ENCODE data around the gene SPTB.

Gene SPTB

DNA sequence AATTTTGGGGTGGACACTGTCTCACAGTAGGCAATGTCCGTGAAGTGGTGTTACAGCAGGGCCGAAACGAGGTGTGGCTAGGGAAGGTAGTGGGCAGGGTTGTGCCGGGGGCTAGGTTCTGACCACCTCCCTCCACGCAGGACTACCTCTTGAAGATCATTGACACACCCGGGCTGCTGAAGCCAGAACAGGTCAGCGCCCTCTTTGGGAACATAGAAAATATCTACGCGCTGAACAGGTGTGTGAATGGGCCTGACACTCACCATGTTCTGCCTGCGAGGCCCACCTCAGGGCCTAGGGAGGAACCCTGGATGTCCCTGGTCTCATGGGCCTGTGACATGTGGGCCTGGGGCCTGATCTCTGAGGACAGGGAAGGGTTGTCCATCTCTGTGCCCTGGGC lies 150.9 kb downstream of the SPTB start:
- no peak for DNase-seq (ENCODE audit: low spot score)

DNA sequence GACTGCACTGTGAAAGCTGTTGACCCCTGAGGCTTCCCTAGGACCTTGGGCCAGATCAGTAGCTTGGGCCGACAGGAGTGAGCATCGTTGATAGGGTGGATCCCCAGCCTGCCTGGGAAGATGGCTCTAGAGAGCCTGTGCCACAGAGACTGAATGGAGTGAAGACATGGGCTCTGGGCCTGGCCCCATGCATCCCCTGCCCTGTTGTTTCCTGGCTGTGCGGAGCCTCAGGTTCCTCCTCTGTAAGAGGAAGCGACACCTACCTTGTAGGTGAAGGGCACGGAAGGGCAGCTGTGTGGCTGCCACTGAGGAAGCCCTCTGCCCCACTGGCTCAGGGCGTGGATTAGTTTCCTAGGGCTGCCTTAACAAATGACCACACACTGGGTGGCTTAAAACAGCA lies 151.6 kb downstream of the SPTB start:
- DNase-seq (ENCODE audit: low spot score): no peak

DNA sequence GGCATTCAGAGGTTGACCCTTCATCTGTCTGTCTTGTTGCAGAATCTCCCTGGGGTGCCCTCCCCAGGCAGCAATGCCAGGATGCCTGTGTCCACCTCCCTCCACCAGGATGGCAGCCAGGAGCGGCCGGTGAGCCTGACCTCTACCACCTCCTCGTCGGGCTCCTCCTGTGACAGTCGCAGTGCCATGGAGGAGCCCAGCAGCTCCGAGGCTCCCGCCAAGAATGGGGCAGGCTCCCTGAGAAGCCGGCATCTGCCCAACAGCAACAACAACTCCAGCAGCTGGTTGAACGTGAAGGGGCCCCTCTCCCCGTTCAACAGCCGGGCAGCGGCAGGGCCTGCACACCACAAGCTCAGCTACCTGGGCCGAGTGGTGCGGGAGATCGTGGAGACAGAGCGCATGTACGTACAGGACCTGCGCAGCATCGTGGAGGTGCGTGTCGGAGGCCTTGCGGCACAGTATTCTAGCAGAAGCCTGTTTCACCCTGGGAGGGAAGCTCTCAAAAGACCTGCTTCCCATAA lies 152.1 kb downstream of the SPTB start:
- DNase-seq (ENCODE audit: low spot score): no peak

DNA sequence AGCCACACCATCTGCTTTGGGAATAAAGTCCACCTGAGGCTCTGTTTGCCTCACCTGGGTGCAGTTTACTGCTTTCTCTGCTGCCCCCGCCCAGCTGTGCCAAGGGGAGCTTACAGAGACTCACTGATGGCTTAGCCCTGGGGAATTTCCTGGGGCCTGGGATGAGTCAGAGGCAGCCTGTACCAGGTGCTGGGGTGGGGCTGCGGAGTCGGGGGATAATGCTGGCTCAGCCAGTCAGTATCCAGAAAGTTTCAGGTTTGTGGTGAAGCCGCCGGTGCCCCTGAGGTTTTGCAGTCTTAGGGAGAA lies 153.2 kb downstream of the SPTB start:
- DNase-seq (ENCODE audit: low spot score): no peak

DNA sequence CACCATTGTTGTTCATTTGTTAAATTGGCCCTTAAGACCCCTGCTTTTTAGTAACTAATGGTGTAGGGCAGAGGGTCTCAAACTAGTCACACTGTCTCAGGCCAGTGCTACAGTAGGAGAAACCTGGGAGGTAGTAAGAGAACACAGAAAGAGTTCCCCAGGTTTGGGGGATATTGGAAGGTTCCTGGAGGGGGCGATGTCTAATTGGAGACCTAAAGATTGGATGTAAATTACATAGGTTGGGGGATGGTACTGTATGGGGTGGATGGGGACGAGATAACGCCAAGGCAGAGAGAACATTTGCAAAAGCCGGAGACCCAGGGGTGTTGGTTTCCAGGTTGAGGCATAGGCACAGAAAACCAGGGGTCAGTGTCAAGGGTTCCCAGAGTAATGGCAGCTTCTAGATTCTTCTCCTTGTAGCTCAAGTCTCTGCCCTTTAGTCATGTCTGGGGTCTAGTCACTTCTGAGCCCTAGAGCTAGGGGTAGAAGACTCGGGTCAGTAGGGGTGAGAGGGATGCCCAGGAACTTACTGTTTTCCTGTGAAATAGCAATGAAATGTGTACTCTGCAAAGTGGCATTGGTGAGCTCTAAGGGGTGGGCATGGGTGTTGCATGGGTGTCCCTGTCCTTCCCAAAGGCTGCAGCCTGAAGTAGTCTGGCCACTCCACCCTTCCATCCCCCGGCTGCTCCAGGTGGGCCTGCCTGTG lies 153.7 kb downstream of the SPTB start:
- no peak for DNase-seq (ENCODE audit: low spot score)

DNA sequence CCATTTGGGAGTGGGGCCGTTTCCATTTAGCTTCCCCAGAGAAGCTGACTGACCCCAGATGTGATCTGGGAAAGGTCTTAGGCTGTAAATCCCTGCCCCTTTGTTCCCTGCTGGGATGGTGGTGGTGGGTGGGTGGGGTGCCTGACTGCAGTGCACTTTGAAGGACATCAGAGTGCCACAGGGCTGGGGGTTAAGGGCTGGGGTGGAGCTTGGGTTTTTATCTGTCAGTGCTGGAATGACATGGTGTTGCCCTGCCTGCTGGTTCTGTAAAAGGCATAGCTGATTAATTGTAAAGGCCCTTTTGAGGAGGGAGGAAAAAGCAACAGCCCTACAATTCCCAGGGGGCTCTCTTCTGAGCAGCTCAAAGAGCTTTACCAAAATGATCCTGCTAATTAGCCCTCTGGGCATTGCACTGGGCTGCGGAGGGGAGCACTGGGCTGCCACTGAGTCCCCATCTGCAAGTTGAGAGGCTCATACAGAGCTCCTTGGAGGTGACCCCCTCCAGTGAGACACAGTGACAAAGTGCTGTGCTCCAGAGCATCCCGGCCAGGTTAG lies 154.4 kb downstream of the SPTB start:
- DNase-seq (ENCODE audit: low spot score): no peak

DNA sequence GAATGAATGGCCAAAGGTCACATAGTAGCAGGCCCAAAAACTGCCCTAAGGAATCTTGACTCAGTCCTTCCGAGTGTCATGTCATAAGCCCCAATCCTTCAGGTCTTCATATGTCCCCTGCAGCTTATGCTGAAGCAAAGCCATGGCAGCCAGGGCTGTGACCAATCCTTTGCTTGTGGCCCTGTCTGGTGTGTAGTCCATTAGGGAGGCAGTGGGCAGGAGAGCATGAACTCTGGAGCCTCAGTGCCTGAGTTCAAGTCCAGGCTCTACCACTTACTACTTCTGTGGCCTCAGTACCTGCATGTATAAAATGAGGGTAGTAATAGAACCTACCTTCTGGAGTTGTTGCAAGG lies 155.2 kb downstream of the SPTB start:
- no peak for DNase-seq (ENCODE audit: low spot score)

DNA sequence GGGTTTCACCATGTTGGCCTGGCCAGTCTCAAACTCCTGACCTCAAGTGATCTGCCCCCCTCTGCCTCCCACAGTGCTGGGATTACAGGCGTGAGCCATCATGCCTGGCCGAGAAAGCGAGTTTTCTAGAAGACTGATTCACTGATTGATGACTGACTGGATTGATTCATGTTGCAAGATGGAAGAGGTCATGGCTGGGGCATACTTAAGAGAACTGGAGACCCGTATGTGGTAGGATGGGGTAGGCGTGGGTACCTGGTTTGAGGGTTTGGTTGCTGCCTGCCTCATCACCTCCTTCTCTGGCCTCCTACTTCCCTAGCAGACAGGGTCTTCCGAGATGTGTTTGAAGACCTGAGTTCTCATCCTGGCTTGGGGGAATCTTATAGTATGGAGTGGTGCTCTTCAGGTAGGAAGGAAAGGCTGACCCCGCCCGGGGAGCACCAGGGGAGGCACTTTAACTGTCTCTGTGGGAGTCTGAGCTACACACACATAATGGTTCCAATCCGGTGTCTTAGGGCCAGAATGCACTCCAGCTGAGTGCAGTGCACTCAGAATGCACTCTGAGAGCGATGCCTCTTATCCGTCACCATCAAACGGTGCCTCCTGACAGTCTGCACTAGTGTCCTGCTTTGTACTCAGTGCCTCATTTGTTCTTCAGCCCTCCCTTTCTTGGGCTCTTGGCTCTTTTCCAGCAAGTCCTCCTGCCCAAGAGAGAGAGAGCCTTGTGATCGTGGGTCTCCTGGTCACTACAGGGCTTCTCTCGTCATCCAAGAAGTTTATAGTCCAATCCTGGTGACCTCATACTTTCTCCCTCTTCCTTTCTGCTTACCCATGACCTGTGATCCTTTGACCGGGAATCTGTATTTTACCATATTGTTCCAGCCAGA lies 155.8 kb downstream of the SPTB start:
- DNase-seq (ENCODE audit: low spot score): no peak

DNA sequence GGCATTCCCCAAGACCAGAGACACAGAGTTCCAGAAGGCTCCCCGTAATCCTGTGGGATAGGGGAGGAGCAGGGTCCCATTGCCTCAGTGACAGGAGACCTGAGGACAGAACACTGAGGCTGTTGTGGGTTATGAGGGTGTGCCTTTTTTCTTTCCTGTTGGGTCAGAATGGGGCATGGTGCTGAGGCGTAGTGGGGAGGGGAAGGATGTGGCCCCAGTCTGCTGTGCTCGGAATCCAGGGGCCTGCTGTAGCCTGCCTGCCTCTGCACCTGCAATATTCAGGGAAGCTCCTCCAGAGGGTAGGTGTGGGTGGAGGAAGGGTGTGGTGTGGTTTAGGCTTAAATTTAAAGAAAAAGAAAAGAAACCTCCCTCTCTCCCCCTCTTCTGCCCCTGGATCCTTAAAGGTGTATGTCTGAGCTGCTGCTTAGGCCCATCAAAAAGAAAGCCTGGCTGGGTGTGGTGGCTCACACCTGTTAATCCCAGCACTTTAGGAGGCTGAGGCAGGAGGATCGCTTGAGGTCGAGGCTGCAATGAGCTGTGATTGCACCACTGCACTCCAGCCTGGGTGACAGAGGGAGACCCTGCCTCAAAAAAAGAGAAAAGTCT lies 156.8 kb downstream of the SPTB start:
- no peak for DNase-seq (ENCODE audit: low spot score)

DNA sequence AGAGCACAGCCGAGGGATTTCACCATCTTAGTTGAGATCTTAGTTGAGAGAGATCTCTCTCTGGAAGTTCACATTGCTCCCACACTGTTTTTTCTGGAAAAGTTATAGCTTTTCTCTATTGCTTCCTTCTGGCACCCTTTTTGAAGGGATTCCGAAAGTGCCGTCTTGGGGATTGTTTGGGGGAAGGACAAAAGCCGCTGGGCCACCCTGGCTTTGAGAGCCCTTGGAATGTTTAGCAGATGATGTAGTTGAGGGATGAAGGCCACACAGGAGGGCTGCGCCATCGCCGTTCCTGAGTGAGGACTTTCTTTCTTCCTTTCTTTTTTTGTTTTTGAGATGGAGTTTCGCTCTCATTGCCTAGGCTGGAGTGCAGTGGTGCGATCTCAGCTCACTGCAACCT lies 157.8 kb downstream of the SPTB start:
- DNase-seq (ENCODE audit: low spot score): no peak

DNA sequence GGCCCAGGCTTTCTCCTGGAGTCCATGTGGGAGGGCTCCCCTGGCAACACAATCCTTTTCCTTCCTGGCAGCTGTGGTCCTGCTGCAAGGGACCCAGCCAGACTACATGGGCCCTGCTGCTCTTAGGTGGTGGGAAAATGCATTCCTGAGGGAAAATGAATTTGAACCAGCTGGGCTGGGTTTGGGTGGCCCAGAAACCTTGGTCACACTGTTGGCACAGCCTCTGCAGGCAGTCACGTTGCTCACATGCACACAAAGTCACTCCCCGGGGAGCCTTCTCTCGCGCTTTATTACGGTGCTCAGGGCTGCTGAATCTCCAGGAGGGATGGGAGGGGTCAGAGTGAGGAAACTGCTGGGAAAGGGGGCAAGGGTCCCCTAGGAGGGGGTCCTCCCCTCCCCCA lies 158.3 kb downstream of the SPTB start:
- DNase-seq (ENCODE audit: low spot score): no peak

DNA sequence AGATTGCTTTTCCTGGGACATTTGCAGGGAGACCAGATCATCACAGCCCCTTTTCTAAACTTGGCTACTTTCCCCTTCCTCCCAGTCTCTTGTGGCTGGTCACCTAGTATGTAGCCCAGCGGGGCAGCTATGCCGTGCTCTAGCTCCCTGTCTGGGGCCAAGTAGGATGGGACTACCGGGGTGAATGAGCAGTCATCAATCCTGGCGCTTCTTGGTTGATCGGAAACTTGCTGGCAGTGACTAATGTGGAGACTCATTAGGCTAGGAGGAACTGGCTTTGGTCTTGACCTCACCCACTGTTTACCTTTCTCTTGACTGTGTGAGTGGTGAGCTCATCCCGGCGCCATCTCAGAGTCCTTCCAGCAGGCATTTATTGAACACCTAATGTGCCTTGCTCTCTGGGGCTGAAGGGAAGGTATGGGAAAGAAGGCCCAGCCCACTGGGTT lies 159.6 kb downstream of the SPTB start:
- DNase-seq (ENCODE audit: low spot score): no peak

DNA sequence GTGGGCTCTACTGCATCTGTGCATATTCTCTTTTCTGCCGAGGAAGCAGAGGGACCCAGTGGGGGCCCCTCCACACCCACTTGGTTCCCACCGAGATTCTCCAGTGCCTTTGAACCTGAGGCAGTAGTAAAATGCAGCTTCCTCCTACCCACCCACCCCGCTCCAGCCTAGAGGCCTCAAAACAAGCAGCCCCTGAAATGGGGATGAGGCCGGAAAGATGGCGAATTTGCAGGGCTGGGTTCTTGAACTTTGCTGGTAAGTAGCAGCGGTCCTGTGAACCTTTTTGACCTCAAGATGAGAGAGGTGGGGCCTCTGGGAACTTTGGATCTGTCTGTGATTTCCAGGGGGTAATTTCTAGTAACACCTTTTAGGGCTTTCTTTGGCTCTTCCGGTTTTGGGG lies 160.1 kb downstream of the SPTB start:
- no peak for DNase-seq (ENCODE audit: low spot score)

DNA sequence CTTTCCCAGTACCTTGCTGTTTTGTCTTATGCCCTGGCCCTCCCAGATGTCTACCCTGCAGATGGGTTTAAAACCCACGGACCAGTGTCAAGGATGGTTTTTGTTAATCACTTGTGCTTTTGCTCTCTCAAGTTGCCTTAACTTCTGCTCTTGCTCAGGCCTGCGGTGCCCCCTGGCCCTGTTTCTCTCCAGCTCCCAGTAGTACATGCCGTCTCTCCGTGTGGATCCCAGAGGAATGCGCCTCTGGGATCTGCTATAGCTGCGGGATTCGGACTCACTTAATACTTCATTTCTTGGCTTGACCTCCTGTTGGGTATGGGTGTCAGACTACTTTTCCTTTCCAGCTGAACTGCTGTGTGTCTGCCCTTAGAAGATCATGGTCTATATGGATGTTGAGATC lies 160.9 kb downstream of the SPTB start:
- no peak for DNase-seq (ENCODE audit: low spot score)

DNA sequence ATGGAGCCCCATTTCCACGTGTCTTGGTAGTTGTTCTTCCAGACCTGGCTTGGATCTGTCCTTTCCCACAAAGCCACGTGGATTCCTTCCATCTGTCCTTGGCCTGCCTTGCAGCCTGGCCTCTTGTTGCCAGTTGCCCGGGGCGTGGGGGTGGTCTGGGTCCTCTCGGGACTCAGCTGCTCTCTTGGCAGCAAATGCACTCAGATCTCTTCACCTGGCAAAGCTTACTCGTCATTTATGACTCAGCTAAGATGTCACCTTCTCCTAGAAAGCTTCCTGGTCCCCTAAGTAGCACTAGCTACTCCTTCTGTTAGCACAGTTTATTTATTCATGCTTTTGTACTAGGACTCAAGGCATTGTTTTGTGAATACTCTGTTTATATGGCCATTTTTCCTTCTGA lies 161.8 kb downstream of the SPTB start:
- no peak for DNase-seq (ENCODE audit: low spot score)

DNA sequence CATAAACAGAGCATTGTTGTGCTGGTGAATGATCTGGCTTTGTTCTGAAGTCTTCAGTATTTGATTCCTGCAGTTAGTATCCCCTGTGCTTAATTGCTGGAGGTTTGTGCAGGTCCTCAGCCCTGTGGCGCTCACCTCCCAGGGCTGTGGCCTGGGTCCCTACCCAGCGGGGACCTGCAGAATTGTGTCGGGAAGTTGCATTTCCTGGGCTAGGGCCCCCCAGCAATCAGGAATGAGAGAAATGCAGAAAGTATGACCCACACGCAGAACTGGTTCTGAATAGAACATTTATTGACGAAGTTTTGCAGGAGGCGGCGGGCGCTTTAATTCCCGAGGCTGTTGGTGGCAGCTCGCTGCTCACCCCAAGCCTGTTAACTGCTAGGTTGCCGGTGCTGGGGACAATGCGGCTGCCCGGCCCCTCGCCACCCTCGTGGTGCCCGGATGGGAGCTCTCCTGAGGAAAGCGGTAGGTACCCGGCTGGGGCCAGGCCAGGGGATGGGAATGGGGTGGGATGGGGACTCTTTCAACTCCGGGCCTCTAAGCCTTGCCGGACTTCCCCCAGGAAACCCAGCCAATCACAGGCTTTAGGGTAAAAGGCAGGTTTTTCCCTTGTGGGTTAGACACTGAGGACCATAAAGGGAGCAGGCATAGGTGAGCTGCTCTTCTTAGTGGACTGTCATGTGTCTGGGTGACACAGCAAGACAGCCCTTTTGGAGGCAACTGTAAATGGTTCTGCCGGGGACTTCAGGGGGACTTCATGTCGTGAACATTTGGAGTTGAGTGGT lies 163.9 kb downstream of the SPTB start:
- no peak for DNase-seq (ENCODE audit: low spot score)

DNA sequence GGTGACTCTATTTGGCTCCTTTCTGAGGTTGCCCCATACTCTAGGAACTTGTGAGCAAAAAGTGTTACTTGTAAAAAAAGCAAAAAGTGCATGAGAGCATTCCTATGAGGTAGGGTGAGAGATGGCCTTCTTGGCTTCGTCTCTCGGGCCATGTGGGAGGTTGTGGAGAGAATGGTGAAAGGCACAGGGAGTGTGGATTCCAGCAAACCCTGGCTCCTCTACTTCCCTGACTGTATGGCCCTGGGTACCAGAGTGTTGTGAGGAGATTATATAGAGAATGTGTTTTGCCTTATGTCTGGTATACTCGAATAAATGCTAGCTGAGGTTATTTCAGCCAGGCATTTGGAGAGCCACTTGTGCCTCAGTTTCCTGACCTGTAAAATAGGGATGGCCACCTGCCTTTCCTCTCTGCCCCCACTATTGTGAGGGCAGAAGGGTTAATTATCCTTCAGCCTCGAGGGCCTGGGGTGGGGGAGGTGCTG lies 164.5 kb downstream of the SPTB start:
- DNase-seq (ENCODE audit: low spot score): no peak

DNA sequence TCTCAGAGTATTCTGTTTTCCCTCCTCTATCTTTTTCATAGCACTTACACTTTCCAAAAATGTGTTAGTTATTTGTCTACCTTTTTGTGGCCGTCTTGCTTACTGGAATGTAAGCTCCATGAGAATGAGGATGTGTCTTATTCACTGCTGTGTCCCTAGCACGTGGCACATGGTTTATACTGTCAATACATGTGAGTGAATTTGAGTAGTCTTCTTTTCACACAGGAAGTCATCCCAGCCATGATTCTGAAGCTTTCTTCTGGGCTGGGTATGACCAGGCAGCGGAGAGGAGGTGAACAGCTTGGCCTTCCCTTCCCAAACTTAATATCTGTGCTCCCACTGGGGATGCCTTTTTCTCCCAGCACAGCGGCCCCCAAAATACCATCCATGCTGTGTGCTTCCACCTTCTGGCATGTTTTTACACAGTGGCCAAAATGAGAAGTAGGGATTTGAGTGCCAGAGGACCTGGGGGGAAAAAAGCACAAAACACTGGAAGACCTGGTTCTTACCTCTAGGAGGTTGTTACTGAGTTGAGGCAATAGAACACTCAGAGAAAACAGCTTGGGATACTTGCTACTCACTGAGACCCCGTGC lies 165.2 kb downstream of the SPTB start:
- DNase-seq (ENCODE audit: low spot score): no peak

DNA sequence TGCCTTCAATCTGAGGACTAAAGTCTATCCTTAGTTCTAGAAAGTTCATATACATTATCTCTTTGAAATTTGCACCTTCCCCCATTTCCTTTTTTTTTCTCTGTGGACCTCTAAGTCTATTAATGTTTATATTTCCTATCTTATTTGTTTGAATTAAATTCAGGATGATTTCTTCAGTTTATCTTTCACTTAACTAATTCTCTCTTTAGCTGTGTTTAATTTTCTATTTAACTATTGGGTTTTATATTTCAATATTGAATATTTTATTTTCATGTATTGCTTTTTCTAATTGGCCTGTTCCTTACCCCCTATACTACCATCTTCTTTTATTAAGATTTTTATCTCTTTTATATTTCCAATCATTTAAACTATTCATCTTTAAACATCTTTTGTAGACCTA lies 166.0 kb downstream of the SPTB start:
- no peak for DNase-seq (ENCODE audit: low spot score)

DNA sequence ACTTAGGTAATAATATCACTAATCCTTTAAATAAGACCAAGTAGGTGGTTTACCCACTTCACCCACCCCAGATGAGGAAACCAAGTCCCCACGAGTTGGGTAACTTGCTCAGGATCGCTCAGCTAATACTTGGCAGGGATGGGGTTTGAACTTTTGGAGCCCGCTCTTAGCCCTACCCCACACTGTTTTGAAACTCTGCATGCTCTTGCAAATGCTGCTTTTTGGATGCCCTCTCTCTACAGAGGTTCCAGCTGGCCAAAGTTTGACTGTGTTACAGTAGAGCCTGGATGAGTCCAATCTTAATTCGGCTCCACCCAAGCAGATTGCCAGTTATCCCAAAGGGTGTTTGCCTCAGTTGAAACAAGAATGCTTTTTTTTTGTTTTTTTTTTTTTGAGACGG lies 168.7 kb downstream of the SPTB start:
- DNase-seq (ENCODE audit: low spot score): no peak

DNA sequence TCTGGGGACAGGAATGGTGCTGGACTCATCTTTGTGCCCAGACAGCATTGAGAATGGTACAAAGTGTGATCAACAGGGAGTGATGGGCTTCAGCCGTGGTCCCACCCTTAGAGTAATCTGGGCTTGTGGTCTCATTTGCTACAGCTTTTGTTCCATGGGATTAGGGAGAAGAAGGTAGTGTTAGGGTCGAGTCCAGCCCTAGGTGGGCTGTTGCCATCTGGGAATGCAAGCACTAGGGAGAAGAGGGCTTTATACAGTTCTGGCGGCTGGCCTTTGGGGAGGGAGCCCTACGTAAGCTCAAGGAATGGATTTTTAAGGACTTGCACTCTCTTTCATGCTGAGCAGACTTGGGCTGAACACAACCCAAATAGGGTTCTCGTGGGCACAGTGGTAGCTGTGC lies 170.6 kb downstream of the SPTB start:
- DNase-seq (ENCODE audit: low spot score): no peak

Measured in NAMALWA (cell line).